Measurements from ENCODE around the gene FECH.
"Not testable (repeated sequence)": the region's sequence is repeated elsewhere in the genome, so short reads cannot be mapped to it uniquely, and the experiment has no call there.

FECH gene

GRCh38 chr18:57533868-57534510 is 52.5 kb downstream of the FECH start:
- Histone ChIP-seq H3K36me3 (no peaks in the 10 kb centered on the region), H3K27ac (no peak overlapping the region), H3K4me1 (peaks cover 0 to 7% (median 0%) of the 10 kb centered on the region in 4 donors), H3K9me3 (no peaks in the 10 kb centered on the region), H3K4me3 (no peak overlapping the region), H3K27me3 (no peaks in the 10 kb centered on the region)
- no peak for DNase-seq
- TF ChIP-seq CTCF (IDR thresholded peaks at IDR 0.05): no peak
- intact Hi-C loops (cut with DNase I; ENCODE audit: low total_unique reads): no loop called here

GRCh38 chr18:57533006-57533867 is 53.3 kb downstream of the FECH start:
- Histone ChIP-seq H3K27ac (no peak overlapping the region), H3K4me3 (no peak overlapping the region), H3K36me3 (no peaks in the 10 kb centered on the region), H3K4me1 (peaks cover 0 to 7% (median 0%) of the 10 kb centered on the region in 4 donors), H3K9me3 (no peaks in the 10 kb centered on the region), H3K27me3 (no peaks in the 10 kb centered on the region)
- TF ChIP-seq CTCF (IDR thresholded peaks at IDR 0.05): no peak
- intact Hi-C loops (cut with DNase I; ENCODE audit: low total_unique reads): no loop called here
- no peak for DNase-seq

GRCh38 chr18:57529151-57529550 is 57.4 kb downstream of the FECH start:
- H3K27me3 ChIP-seq: no peaks in the 10 kb centered on the region
- intact Hi-C loops (cut with DNase I; ENCODE audit: low total_unique reads): no loop called here
- TF ChIP-seq CTCF (IDR thresholded peaks at IDR 0.05): no peak
- no peaks in the 10 kb centered on the region for H3K9me3 ChIP-seq
- peaks cover 0 to 7% (median 0%) of the 10 kb centered on the region in 4 donors for H3K4me1 ChIP-seq
- H3K4me3 ChIP-seq: no peak overlapping the region
- DNase-seq: no peak
- no peak overlapping the region for H3K27ac ChIP-seq
- H3K36me3 ChIP-seq: no peaks in the 10 kb centered on the region

- Histone ChIP-seq H3K4me3 (no peak overlapping the region), H3K36me3 (no peaks in the 10 kb centered on the region), H3K27me3 (no peaks in the 10 kb centered on the region), H3K27ac (no peak overlapping the region), H3K4me1 (no peaks in the 10 kb centered on the region), H3K9me3 (no peaks in the 10 kb centered on the region)
- no peak for TF ChIP-seq CTCF (IDR thresholded peaks at IDR 0.05)
- no peak for DNase-seq
- intact Hi-C loops (cut with DNase I; ENCODE audit: low total_unique reads): no loop called here
These were observed 58.8 kb downstream of the FECH start for GRCh38 chr18:57527556-57528229.

GRCh38 chr18:57523171-57523956 is 63.1 kb downstream of the FECH start:
- Histone ChIP-seq H3K4me3 (no peak overlapping the region), H3K9me3 (no peaks in the 10 kb centered on the region), H3K36me3 (no peaks in the 10 kb centered on the region), H3K27me3 (peaks cover 0 to 3% of the 10 kb centered on the region in 2 donors), H3K27ac (no peak overlapping the region), H3K4me1 (no peaks in the 10 kb centered on the region)
- DNase-seq: peak in 1 of 2 donors; percentile 38
- no peak for TF ChIP-seq CTCF (IDR thresholded peaks at IDR 0.05)
- intact Hi-C loops (cut with DNase I; ENCODE audit: low total_unique reads): no loop called here

GRCh38 chr18:57522348-57522747 is 64.2 kb downstream of the FECH start:
- H3K9me3 ChIP-seq; intact Hi-C loops (cut with DNase I; ENCODE audit: low total_unique reads); H3K4me1 ChIP-seq; H3K4me3 ChIP-seq; H3K36me3 ChIP-seq; DNase-seq; H3K27ac ChIP-seq: not testable (repeated sequence)
- H3K27me3 ChIP-seq: peaks cover 0 to 11% of the 10 kb centered on the region in 2 donors
